ENCODE results near the gene RPS25. TPM values are rescaled to one million over a fixed set of nuclear protein-coding genes. Genes with fewer than 3 reads are reported as not detected.

RPS25 gene
- total RNA-seq, 1 donor from 2014 or later, result 609 TPM

GRCh38 chr11:119025978-119026766 lies 8.0 kb upstream of the RPS25 start:
- H3K4me1 Mint-ChIP-seq (ENCODE audit: low read depth), result peaks cover 24% of the 10 kb centered on the region
- no peak overlapping the region for H3K4me3 Mint-ChIP-seq (ENCODE audit: unreplicated experiment)
- H3K27ac Mint-ChIP-seq (ENCODE audit: unreplicated experiment), result no peak overlapping the region
- H3K36me3 Mint-ChIP-seq (ENCODE audit: low read depth), result peaks cover 11% of the 10 kb centered on the region
- peak; percentile 72 for DNase-seq (ENCODE audit: low spot score)
- H3K9me3 Mint-ChIP-seq (ENCODE audit: low read depth), result no peaks in the 10 kb centered on the region
- no peak for TF ChIP-seq CTCF (IDR thresholded peaks at IDR 0.05)
- H3K27me3 Mint-ChIP-seq (ENCODE audit: low read depth), result no peaks in the 10 kb centered on the region

- Mint-ChIP-seq H3K4me3 (ENCODE audit: unreplicated experiment) (no peak overlapping the region), H3K4me1 (ENCODE audit: low read depth) (peaks cover 24% of the 10 kb centered on the region), H3K27me3 (ENCODE audit: low read depth) (no peaks in the 10 kb centered on the region), H3K27ac (ENCODE audit: unreplicated experiment) (peak overlapping the region; percentile 24), H3K36me3 (ENCODE audit: low read depth) (peaks cover 11% of the 10 kb centered on the region), H3K9me3 (ENCODE audit: low read depth) (no peaks in the 10 kb centered on the region)
- DNase-seq (ENCODE audit: low spot score), result no peak
- TF ChIP-seq CTCF (IDR thresholded peaks at IDR 0.05), result no peak
Measured at GRCh38 chr11:119025541-119025940, 7.4 kb upstream of the RPS25 start.

- peaks cover 29% of the 10 kb centered on the region for H3K4me1 Mint-ChIP-seq (ENCODE audit: low read depth)
Measured at GRCh38 chr11:119025099-119025473, 6.9 kb upstream of the RPS25 start.

GRCh38 chr11:119024430-119025098 lies 6.4 kb upstream of the RPS25 start:
- Mint-ChIP-seq H3K4me1 (ENCODE audit: low read depth) (peaks cover 29% of the 10 kb centered on the region), H3K9me3 (ENCODE audit: low read depth) (no peaks in the 10 kb centered on the region), H3K27me3 (ENCODE audit: low read depth) (no peaks in the 10 kb centered on the region), H3K36me3 (ENCODE audit: low read depth) (peaks cover 13% of the 10 kb centered on the region), H3K4me3 (ENCODE audit: unreplicated experiment) (no peak overlapping the region), H3K27ac (ENCODE audit: unreplicated experiment) (peak overlapping the region; percentile 8)
- no peak for TF ChIP-seq CTCF (IDR thresholded peaks at IDR 0.05)
- DNase-seq (ENCODE audit: low spot score), result no peak

More at GRCh38 chr11:119025099-119025473, 6.9 kb upstream of the RPS25 start:
- DNase-seq (ENCODE audit: low spot score), result peak; percentile 41
- peaks cover 12% of the 10 kb centered on the region for H3K36me3 Mint-ChIP-seq (ENCODE audit: low read depth)
- no peaks in the 10 kb centered on the region for H3K27me3 Mint-ChIP-seq (ENCODE audit: low read depth)
- H3K9me3 Mint-ChIP-seq (ENCODE audit: low read depth), result no peaks in the 10 kb centered on the region
- peak overlapping the region; percentile 24 for H3K27ac Mint-ChIP-seq (ENCODE audit: unreplicated experiment)
- TF ChIP-seq CTCF (IDR thresholded peaks at IDR 0.05), result no peak
- no peak overlapping the region for H3K4me3 Mint-ChIP-seq (ENCODE audit: unreplicated experiment)

GRCh38 chr11:119023741-119024140 lies 5.6 kb upstream of the RPS25 start:
- Mint-ChIP-seq H3K36me3 (ENCODE audit: low read depth) (peaks cover 13% of the 10 kb centered on the region), H3K27ac (ENCODE audit: unreplicated experiment) (peak overlapping the region; percentile 4), H3K4me1 (ENCODE audit: low read depth) (peaks cover 24% of the 10 kb centered on the region), H3K9me3 (ENCODE audit: low read depth) (no peaks in the 10 kb centered on the region), H3K4me3 (ENCODE audit: unreplicated experiment) (no peak overlapping the region), H3K27me3 (ENCODE audit: low read depth) (no peaks in the 10 kb centered on the region)
- no peak for DNase-seq (ENCODE audit: low spot score)
- TF ChIP-seq CTCF (IDR thresholded peaks at IDR 0.05), result no peak
